HL-60 (cell line): ENCODE results near the gene NSL1.
"Not testable (repeated sequence)": the region's sequence is repeated elsewhere in the genome, so short reads cannot be mapped to it uniquely, and the experiment has no call there.

Experiments
- DNase-seq, 2 experiments: peaks; one replicate each; pipeline ENCODE4 v3.0.0-alpha.2; 2010 to 2020; ENCODE audit warnings: low read depth in 1 of 2, low spot score in 1 of 2
- H3K27ac ChIP-seq: fragments of 250-450 bp; sonication (Bioruptor Pico); replicated peaks from 2 replicates; pipeline ENCODE4 v1.5.1; 2020; ENCODE audit warnings: mild to moderate bottlenecking, moderate library complexity
- H3K27me3 ChIP-seq: fragments of 250-450 bp; sonication (Bioruptor Pico); 2 replicates; pipeline ENCODE4 v1.5.1; 2021; ENCODE audit warnings: mild to moderate bottlenecking, moderate library complexity; ENCODE audit not compliant: insufficient read depth, poor library complexity, severe bottlenecking
- H3K4me3 ChIP-seq: replicated peaks from 2 replicates; pipeline ENCODE4 v1.5.1; 2011; ENCODE audit warnings: mild to moderate bottlenecking, control low read depth, low read length; ENCODE audit not compliant: insufficient read depth
- GABPA ChIP-seq: IDR thresholded peaks from 2 replicates; pipeline ENCODE4 v1.6.1; 2012; ENCODE audit warnings: low read depth
- POLR2AphosphoS5 ChIP-seq: IDR thresholded peaks from 2 replicates; pipeline ENCODE4 v1.6.1; 2012; ENCODE audit warnings: low read depth
- SPI1 ChIP-seq: IDR thresholded peaks from 2 replicates; pipeline ENCODE4 v1.6.1; 2012; ENCODE audit warnings: low read depth, mild to moderate bottlenecking, borderline replicate concordance
- TF ChIP-seq, protein P1 (sequence below): IDR thresholded peaks from one replicate; pipeline ENCODE4 v1.5.1; 2011; ENCODE audit warnings: low read length, control low read depth, inconsistent platforms; ENCODE audit not compliant: insufficient read depth
- TF ChIP-seq, protein P2 (sequence below): IDR thresholded peaks from 2 replicates; pipeline ENCODE4 v1.6.1; 2012; ENCODE audit warnings: low read depth; ENCODE audit not compliant: insufficient replicate concordance

NSL1 gene

DNA sequence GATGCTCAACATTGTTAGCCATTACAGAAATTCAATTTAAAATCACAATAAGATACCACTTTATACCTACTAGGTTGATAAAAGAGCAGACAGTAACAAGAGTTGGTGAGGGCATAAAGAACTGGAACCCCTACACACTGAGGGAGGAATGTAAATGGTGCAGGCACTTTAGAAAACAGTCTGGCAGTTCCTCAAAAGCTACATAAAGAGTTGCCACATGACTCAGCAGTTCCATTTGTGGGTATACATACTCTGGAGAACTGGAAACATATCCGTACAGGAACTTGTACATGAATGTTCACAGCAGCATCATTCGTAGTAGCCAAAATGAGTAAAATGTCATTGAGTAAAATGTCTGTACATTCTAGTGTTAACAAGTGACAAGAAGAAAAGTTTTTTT lies 17.0 kb downstream of the NSL1 start:
- Histone ChIP-seq H3K4me3 (no peak overlapping the region), H3K27ac (0 out of 2 replicates have a peak overlapping the region, but pooled peaks have one; percentile 1), H3K27me3 (no peaks in the 10 kb centered on the region)
- TF ChIP-seq, protein P1, sequence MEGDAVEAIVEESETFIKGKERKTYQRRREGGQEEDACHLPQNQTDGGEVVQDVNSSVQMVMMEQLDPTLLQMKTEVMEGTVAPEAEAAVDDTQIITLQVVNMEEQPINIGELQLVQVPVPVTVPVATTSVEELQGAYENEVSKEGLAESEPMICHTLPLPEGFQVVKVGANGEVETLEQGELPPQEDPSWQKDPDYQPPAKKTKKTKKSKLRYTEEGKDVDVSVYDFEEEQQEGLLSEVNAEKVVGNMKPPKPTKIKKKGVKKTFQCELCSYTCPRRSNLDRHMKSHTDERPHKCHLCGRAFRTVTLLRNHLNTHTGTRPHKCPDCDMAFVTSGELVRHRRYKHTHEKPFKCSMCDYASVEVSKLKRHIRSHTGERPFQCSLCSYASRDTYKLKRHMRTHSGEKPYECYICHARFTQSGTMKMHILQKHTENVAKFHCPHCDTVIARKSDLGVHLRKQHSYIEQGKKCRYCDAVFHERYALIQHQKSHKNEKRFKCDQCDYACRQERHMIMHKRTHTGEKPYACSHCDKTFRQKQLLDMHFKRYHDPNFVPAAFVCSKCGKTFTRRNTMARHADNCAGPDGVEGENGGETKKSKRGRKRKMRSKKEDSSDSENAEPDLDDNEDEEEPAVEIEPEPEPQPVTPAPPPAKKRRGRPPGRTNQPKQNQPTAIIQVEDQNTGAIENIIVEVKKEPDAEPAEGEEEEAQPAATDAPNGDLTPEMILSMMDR: no peak
- TF ChIP-seq SPI1: peak; percentile 96
- DNase-seq: peak in 1 of 2 experiments; percentile 80

GRCh38 chr1:212773011-212773410 lies 18.6 kb downstream of the NSL1 start:
- Histone ChIP-seq H3K27me3 (no peaks in the 10 kb centered on the region), H3K4me3 (no peak overlapping the region), H3K27ac (no peak overlapping the region)
- TF ChIP-seq, protein P2, sequence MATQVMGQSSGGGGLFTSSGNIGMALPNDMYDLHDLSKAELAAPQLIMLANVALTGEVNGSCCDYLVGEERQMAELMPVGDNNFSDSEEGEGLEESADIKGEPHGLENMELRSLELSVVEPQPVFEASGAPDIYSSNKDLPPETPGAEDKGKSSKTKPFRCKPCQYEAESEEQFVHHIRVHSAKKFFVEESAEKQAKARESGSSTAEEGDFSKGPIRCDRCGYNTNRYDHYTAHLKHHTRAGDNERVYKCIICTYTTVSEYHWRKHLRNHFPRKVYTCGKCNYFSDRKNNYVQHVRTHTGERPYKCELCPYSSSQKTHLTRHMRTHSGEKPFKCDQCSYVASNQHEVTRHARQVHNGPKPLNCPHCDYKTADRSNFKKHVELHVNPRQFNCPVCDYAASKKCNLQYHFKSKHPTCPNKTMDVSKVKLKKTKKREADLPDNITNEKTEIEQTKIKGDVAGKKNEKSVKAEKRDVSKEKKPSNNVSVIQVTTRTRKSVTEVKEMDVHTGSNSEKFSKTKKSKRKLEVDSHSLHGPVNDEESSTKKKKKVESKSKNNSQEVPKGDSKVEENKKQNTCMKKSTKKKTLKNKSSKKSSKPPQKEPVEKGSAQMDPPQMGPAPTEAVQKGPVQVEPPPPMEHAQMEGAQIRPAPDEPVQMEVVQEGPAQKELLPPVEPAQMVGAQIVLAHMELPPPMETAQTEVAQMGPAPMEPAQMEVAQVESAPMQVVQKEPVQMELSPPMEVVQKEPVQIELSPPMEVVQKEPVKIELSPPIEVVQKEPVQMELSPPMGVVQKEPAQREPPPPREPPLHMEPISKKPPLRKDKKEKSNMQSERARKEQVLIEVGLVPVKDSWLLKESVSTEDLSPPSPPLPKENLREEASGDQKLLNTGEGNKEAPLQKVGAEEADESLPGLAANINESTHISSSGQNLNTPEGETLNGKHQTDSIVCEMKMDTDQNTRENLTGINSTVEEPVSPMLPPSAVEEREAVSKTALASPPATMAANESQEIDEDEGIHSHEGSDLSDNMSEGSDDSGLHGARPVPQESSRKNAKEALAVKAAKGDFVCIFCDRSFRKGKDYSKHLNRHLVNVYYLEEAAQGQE: no peak
- TF ChIP-seq POLR2AphosphoS5 (no peak), GABPA (no peak), SPI1 (no peak)
- TF ChIP-seq, protein P1: no peak
- DNase-seq: no peak

- peak; percentile 72; the same call in 1 of the 2 replicates for TF ChIP-seq SPI1
- TF ChIP-seq POLR2AphosphoS5: no peak
- no peak for DNase-seq
- Histone ChIP-seq H3K27ac (no peak overlapping the region), H3K4me3 (no peak overlapping the region), H3K27me3 (no peaks in the 10 kb centered on the region)
Observed at GRCh38 chr1:212771341-212771740, 20.2 kb downstream of the NSL1 start.

GRCh38 chr1:212769459-212770167 lies 22.0 kb downstream of the NSL1 start:
- DNase-seq: no peak
- no peak overlapping the region for H3K4me3 ChIP-seq
- TF ChIP-seq, protein P1: no peak
- TF ChIP-seq POLR2AphosphoS5 (no peak), SPI1 (no peak), GABPA (no peak)
- TF ChIP-seq, protein P2: no peak
- no peak overlapping the region for H3K27ac ChIP-seq
- H3K27me3 ChIP-seq: no peaks in the 10 kb centered on the region

GRCh38 chr1:212766825-212767224 lies 24.8 kb downstream of the NSL1 start:
- not testable (repeated sequence) for H3K27ac ChIP-seq, DNase-seq, H3K4me3 ChIP-seq, H3K27me3 ChIP-seq

DNA sequence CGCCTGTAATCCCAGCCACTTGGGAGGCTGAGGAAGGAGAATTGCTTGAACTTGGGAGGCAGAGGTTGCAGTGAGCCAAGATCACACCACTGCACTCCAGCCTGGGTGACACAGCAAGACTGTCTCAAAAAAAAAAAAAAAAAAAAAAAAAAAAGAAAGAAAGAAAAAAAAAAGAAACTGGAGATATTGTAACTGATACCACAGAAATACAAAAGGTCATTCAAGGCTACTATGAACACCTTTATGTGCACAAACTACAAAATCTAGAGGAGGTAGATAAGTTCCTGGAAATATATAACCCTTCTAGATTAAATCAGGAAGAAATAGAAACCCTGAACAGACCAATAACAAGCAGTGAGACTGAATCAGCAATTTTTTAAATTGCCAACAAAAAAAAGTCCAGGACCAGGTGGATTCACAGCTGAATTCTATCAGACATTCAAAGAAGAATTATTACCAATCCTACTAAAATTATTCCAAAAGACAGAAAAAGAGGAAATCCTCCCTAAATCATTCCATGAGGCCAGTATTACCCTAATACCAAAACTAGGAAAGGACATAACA lies 26.8 kb downstream of the NSL1 start:
- H3K4me3 ChIP-seq, DNase-seq, H3K27ac ChIP-seq, H3K27me3 ChIP-seq: not testable (repeated sequence)
